Fibroblast of the aortic adventitia (primary cell): Measurements from ENCODE around the gene SPCS3. TPM values are rescaled to one million over a fixed set of nuclear protein-coding genes. Genes with fewer than 3 reads are reported as not detected.
"Not testable (repeated sequence)": the region's sequence is repeated elsewhere in the genome, so short reads cannot be mapped to it uniquely, and the experiment has no call there.

Experiments used
- DNase-seq: peaks from one replicate; pipeline ENCODE4 v3.0.0-alpha.2; 2010; ENCODE audit warnings: low read depth
- H3K4me3 ChIP-seq: 2 replicates; pipeline ENCODE4 v1.5.1; 2011; ENCODE audit warnings: low read depth, mild to moderate bottlenecking, control low read depth, low read length, moderate library complexity
- total RNA-seq: library from RNA; depleted of rRNA; stranded (reverse); fragments of >200 nt; gene quantifications from 2 replicates; pipeline ENCODE4 v1.2.3, GENCODE V29; 2012; ENCODE audit warnings: low replicate concordance
- TF ChIP-seq, protein P1 (sequence below): IDR thresholded peaks from 2 replicates; pipeline ENCODE4 v1.5.1; 2011; ENCODE audit warnings: mild to moderate bottlenecking, low read length, control low read depth, inconsistent platforms; ENCODE audit not compliant: insufficient read depth

SPCS3 gene
- total RNA-seq, 1 donor = 148 TPM

DNA sequence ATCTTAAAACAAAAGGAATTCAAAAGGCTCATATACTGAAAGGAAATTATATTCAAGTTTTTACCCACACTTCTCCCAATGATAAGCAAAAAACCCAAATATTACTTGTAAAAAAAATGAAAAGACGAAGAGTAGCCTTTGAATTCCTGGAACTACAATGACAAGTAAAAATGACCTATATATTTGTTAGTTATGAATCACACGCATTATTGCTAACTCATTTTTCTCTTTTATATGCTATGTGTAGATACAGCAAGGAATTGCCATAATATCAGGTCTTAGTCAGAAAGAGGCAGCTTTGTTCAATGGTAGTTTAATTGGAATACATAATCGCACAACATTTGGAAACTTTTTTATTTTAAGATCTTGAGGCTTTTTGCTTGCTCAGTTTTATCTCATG is 28.0 kb upstream of the SPCS3 start:
- H3K4me3 ChIP-seq = no peak overlapping the region
- TF ChIP-seq, protein P1, sequence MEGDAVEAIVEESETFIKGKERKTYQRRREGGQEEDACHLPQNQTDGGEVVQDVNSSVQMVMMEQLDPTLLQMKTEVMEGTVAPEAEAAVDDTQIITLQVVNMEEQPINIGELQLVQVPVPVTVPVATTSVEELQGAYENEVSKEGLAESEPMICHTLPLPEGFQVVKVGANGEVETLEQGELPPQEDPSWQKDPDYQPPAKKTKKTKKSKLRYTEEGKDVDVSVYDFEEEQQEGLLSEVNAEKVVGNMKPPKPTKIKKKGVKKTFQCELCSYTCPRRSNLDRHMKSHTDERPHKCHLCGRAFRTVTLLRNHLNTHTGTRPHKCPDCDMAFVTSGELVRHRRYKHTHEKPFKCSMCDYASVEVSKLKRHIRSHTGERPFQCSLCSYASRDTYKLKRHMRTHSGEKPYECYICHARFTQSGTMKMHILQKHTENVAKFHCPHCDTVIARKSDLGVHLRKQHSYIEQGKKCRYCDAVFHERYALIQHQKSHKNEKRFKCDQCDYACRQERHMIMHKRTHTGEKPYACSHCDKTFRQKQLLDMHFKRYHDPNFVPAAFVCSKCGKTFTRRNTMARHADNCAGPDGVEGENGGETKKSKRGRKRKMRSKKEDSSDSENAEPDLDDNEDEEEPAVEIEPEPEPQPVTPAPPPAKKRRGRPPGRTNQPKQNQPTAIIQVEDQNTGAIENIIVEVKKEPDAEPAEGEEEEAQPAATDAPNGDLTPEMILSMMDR = no peak
- no peak for DNase-seq

DNA sequence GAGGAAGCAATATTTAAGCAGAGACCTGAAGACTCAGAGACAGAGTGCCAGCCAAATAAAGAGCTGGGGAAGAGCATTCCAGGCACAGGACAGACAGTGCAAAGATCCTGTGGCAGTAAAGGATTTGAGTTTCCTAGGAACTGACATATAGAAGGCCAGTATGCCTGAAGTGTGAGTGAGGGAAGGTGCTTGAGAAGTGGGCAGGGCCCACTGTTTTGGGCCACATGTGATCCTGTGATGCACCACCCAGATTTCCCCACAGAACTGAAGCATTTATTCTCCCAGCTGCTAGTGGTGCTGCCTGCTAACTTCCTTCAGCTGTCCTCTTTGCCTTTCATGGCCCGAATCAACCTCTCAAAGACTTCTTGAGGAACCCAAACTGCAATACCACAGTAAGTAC is 26.8 kb upstream of the SPCS3 start:
- TF ChIP-seq, protein P1 = no peak
- no peak overlapping the region for H3K4me3 ChIP-seq
- DNase-seq = no peak

DNA sequence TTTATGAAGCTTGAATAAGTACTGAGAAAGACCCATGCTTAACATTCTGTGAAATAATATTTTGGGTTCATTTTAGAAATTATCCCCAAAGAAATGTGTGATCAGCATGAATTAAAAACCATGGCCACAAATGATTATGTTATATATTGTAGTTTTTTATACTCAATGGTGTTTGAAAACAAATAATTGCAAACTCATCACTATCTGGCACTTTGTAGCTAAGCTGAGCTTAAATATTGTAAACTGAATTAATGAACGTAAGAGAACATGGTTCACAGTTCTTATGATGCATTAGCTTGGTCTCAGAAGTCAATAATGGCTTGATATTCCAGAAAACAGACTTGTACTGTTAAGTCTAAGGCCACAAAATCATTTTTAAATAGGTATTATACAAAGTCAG is 26.1 kb upstream of the SPCS3 start:
- no peak overlapping the region for H3K4me3 ChIP-seq
- DNase-seq = no peak
- TF ChIP-seq, protein P1 = no peak

DNA sequence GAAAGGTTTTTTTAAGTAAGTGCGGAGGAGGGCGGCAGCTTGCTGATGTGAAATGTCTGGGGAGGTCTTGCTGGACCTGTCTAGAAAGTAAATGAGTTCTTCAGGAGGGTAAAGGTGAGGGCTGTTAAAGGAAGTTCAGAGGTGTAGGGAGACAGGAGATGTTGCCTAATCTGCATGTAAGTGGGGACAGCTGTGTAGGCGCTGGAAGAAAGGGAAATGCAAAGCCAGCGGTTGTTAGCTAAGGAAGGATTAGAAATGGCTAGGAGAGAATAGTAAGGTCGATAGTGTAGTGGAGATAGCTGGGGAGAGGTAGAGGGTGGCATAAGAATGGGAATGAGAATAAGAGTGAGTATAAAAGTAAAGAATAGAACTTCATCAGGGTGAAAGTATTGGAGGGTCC is 23.9 kb upstream of the SPCS3 start:
- DNase-seq, H3K4me3 ChIP-seq: not testable (repeated sequence)

DNA sequence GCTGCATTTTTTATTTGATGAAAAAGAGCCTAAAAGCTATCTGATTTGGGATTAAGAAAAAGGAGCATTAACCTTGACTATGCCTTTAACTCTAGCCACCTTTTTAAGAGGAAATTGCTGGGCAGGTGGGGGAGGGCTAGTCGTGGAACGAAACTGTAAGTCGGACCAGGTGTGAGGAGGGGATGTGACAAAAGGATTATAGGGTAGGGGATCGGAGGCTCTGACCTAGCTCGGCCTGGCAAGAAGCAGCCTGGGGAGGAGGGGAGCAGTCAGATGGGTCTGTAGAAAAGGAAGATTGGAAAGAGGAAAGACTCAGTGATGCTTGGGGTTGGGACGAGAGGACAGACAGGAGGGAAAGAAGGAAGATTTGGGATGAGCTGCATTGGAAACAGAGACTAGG is 21.1 kb upstream of the SPCS3 start:
- H3K4me3 ChIP-seq = no peak overlapping the region
- TF ChIP-seq, protein P1 = no peak
- DNase-seq = no peak

DNA sequence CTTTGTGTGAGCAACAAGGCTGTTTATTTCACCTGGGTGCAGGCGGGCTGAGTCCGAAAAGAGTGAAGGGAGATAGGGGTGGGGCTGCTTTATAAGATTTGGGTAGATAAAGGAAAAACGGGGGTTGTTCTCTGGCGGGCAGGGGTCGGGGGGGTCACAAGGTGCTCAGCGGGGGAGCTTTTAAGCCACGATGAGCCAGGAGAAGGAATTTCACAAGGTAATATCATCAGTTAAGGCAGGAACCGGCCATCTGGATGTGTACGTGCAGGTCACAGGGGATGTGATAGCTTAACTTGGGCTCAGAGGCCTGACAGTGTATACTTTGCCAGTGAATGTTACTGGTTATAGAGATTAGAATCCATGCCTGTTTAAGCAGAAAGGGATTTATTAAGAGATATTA is 19.7 kb upstream of the SPCS3 start:
- TF ChIP-seq, protein P1 = no peak
- no peak for DNase-seq
- H3K4me3 ChIP-seq = no peak overlapping the region

DNA sequence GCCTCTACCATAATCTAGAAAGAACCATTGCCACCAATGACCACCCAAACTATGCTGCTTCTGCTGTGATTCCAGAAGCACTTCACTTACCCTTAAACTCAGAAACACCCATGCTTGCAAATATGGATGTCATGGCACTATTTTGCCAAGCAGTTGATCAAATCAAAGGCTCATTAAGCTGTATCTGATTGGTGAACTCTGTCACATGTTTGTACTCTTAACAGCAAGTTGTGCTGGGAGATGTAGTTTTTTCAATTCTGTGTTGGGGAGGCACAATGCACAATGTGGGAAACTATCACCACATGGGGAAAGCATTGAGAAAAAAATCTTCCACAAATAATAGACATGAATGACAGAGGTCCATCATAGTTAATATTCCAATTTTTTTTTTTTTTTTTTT is 19.2 kb upstream of the SPCS3 start:
- DNase-seq = no peak
- TF ChIP-seq, protein P1 = no peak
- no peak overlapping the region for H3K4me3 ChIP-seq
